Skeletal muscle cell (primary cell): Measurements from ENCODE around the gene COMMD9.
A peak's percentile ranks its signal among the peaks of the same experiment; 100 is the strongest.
"Not testable (repeated sequence)": the region's sequence is repeated elsewhere in the genome, so short reads cannot be mapped to it uniquely, and the experiment has no call there.

Source experiments
- DNase-seq: peaks from one replicate; pipeline ENCODE4 v3.0.0-alpha.2; 2010; ENCODE audit warnings: low read depth
- H3K4me3 ChIP-seq: 2 replicates; pipeline ENCODE4 v1.5.1; 2011; ENCODE audit warnings: low read depth, mild to moderate bottlenecking, control low read depth, low read length, moderate library complexity

The COMMD9 gene

DNA sequence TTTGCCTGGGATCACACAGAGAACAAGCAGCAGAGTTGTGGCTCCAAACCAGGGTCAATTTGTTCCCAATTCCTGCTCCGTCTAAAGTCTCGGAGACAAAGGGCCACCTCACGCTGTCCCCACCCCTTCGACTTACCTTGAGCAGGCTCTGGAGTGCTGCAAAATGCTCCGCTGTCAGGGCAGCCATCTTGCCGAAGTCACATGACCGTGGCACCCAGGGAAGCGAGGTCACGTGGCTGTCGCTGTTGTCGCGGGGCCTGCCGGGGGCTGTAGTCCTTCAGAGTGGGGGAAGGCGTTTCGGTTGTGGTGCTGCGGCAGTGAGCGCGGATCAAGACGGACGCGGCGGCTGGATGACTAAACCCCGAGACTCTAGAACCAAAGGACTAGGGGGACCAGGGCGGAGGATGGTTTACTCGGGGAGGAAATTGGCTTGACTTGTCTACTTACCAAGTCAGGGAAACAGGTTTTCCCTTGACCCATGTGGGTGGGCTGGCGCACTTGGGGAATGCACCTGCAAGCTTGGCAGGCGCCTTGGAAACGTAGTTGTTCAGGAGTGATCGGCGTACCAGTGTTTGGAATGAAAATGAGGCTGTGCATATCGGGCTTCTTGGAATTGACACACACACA lies at the start of gene COMMD9:
Gene COMMD9 (minus strand): TSS at position 199 of the 627 bp plus-strand sequence. CDS start 12 bp downstream, at position 187.
- peak within 1 kb of the TSS; percentile 65 for H3K4me3 ChIP-seq
- DNase-seq = peak; percentile 69

DNA sequence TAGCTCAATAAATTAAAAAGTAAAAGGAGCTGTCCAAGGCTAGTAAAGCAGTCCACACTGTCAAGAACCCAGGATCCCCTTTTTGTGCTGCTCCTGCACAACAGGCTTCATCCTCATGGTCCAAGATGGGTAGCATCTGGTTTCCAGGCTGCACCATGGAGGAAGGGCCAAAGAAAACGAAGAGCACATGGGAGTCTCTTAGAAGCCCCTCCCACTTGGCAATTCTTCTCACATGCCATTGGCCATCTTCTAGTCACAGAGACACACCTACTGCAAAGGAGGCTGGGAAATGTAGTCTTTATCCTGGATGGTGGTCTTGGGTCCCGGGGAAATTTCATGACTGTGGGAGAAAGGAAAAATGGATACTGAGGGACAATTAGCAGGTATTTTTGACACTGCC lies 44.7 kb upstream of the COMMD9 start:
- DNase-seq = no peak
- H3K4me3 ChIP-seq = no peak overlapping the region

DNA sequence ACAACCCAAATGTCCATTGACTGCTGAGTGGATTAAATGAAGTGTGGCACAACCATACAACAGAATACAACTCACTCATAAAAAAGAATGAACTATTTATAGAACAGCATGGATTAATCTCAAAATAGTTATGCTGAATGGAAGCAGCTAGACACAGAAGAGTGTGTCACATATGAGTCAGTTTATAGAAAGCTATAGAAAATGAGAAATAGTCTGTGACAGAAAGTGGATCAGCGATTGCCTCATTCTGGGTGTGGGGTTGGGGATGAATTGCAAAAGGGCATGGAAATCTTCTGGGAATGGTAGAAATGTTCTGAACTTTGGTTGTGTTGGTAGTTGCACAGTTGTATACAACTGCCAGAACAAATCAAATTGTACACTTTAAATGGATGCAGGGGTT lies 44.2 kb upstream of the COMMD9 start:
- peak; percentile 60 for DNase-seq
- no peak overlapping the region for H3K4me3 ChIP-seq

DNA sequence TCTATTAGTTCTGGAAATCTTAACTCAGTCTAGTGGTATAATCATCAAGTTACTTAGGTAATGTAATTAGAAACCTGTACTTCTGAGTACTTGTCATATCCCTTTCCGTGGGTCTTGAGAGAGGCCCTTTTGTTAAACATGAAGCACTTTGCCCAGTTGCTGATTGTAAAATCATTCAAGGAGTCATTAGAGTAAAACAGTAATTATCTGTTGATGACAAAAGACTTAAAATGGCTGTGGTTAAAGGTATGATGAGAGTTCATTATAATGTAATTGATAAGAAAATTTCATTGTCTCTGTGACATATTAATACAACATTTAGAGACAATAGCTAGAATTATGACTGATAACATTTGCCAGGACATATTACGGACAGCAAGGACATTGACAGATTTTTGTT lies 41.2 kb upstream of the COMMD9 start:
- H3K4me3 ChIP-seq = no peak overlapping the region
- no peak for DNase-seq

DNA sequence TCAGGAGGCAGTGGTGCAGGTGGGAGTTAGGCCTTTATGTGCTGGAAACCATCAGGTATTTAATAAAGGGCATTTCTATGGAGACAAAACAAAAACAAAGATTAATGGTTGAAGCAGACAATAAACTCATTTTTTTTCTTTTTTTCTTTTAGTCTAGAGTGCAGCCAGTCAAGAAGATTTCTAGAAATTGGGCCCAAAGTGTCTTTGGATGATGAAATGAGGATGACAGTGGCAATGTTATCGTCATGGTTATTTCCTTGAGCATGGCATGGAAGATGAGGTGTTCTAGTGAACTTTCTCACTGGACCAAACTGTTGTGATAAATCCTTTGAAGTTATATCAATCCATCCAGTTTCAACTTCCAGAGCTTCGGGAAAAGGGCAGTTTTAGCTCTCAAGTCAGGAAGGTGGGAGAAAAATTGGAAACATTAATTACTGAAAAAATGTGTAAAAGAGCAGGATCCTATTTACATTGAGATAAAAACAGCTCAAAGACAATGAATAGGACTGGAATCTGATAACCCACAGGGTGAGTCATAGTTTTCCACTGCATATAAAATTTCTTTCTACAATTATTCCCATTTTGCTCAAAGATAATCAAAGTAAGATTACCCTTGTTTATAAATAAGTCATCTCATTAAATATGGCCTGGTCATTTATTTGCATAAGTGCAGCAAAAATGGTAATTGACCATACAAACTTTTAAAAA lies 39.9 kb upstream of the COMMD9 start:
- no peak overlapping the region for H3K4me3 ChIP-seq
- no peak for DNase-seq

DNA sequence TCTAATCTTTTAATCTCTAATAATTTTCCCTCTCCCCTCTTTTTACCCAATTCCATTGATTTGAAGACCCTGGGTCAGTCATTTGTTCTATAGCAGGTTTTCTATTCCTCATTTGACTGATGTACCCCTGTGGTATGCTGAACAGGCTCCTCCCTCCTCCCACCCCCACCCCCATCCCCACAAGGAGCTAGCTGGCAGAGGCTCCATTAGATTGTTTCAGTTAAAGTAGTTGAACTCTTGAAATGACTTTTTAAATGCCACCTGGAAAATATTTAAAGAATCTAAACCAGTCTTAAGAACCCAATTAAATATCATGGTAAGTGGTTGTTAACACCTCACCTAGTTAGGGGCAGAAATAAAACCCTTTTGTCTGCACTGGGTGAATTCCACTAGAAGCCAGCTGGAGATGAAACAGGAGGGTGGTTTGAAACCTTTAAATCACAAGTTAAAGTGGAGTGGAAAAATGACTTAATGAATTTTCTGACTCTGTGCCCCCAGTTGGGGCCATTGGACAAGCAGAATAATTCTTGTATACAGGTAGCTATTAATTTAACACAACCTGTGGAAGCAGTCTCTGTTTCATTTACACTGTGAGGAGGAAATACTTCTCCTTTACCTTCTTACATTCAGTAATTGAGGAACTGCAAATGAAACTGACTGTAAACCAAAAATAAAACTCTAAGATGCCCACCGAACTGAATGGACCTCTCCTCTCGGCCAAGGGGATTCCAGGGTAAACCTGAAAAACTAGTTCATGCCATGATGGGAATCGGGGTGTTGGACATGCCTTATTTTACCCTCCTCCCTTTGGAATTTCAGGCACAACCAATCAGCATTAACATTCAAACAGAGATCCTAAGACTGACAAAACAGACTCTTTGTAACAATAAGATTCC lies 37.5 kb upstream of the COMMD9 start:
- DNase-seq = no peak
- H3K4me3 ChIP-seq = no peak overlapping the region

DNA sequence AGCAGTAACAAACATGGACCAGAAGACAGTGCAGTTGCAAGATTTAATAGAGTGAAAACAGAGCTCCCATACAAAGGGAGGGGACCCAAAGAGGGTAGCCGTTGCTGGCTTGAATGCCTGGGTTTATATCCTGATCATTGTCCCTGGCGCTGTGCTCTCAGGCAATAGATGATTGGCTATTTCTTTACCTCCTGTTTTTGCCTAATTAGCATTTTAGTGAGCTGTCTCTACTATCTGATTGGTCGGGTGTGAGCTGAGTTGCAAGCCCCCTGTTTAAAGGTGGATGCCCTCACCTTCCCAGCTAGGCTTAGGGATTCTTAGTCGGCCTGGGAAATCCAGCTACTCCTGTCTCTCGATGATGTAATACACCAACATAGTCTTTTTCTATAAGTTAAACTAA lies 36.2 kb upstream of the COMMD9 start:
- not testable (repeated sequence) for H3K4me3 ChIP-seq

DNA sequence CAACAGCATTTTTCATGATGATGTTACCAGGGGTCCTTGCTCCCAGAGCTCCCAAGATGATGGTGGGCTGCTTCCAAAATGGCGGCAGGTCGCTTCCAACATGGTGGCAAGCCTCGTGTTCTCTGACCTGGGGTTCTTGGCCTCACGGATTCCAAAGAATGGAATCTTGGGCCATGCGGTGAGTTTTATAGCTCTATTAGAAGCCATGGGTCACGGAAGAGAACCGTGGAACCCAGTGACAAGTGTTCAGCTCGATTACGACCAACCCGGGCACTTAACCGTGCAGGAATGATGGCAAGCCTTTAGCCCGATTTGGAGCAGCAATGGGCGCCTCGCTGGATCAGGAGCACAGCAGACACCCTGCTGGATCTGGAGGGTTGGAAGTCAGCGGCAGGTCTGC lies 35.7 kb upstream of the COMMD9 start:
- not testable (repeated sequence) for DNase-seq, H3K4me3 ChIP-seq

More for the DNA sequence above, 36.2 kb upstream of the COMMD9 start:
- not testable (repeated sequence) for DNase-seq

DNA sequence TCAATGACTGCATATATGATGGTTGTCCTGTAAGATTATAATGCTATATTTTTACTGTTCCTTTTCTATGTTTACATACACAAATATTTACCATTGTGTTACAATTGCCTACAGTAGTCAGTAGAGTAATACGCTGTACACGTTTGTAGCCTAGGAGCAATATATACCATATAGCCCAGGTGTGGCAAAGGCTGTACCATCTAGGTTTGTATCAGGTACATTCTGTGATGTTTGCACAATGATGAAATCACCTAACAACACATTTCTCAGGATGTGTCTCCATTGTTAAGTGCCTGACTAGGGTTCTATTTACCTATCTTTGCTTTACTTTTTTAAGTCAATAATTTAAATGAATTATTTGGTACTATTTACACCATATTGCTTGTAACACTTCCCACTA lies 28.8 kb upstream of the COMMD9 start:
- H3K4me3 ChIP-seq = no peak overlapping the region
- no peak for DNase-seq

DNA sequence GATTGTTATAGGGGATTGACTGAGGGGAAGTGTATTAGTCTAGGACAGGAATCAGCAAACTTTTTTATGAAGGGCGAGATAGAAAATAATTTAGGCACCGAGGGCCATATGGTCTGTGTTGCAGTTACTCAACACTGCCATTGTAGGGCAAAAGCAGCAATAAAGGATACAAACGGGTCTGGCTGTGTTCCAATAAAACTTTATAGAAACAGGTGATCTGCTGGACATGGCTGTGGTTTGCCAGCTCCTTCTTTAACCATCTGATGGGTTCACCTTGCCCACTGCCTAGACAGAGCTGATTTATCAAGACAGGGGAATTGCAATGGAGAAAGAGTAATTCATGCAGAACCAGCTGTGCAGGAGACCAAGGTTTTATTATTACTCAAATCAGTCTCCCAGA lies 26.8 kb upstream of the COMMD9 start:
- H3K4me3 ChIP-seq = no peak overlapping the region
- no peak for DNase-seq

DNA sequence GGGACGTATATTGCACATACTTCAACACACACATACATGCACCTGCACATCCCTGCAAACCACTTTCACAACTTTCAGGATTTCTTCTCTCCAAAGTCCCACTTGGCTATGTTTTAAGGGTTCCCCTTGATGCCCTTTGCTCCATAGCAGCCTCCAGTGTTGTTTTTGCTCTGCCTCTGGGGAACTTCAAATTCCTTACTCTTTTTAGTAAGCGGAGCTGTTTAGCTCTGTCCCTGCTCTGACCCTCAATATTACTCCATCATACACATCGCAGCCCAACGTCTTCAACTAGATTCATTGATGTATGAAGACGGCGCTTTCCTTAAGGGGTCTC lies 25.2 kb upstream of the COMMD9 start:
- DNase-seq = no peak
- H3K4me3 ChIP-seq = no peak overlapping the region

DNA sequence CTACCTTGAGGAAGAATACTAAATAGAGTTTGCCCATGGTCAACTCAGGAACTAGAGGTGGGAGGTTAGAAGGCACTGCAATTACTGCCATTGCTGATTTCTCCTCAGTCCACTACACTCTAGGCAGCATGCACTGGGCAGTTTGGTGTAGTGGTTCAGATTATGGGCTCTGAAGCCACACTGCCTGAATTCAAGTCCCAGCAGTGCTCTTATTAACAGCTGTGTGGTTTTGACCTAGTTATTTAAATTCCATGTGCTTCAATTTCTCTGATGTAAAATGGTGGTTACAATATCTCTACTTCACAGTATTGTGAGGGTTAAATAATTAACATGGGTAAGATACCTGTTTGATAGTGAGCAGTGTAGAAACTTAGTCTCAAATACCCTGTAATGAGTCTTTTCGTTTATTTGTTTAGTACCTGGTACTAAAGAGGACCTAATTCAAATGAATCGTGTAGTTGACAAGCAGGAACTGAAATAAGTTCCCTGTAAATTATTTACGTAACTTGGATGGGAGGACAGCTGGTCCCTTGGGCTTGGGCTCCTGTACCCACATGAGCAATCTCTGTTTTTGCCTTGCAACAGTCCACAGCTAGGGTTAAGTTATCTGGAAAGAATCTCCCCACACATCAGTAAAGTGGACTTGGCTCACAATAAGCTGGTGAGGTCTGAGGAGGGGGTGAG lies 24.7 kb upstream of the COMMD9 start:
- no peak overlapping the region for H3K4me3 ChIP-seq
- DNase-seq = no peak

DNA sequence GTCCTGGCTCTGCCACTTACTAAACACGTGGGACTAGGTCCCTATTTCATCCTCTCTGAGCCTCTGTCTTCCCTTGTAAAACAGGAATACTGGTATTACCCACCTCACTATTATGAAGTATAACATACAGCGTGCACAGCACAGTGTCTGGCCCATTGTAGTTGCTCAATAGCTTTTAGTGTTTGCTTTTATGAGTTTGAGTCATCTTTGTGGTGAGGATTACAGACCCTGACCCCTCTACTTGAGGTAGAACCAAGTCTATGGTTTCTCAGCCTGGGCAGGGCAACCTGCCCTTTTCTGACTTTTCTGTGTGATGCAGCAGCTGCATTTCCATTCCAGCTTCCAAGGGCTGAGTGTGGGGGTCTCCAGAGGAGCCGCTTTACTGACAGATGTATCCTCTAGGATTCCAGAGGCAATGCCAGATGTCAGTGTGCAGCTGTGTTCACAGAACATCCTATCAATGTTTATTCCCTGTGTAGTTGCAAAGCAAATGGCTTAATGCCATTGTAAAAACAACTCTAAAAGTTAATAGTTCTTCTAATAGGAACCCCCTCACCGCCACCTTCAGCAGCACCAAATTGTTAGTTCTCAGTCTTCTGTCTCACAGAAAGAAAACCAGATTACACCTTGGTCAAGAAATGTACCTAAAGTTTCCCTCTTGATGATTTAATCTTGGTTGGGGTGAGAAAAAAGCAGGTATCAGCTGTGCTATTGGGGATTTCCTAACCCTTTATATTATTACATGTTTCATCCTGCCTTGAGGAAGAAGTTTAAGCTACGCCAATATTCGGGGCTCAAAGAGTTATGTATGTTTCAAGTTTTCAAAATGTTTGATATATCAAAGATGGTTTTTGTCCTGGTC lies 23.6 kb upstream of the COMMD9 start:
- DNase-seq = peak; percentile 87
- no peak overlapping the region for H3K4me3 ChIP-seq

DNA sequence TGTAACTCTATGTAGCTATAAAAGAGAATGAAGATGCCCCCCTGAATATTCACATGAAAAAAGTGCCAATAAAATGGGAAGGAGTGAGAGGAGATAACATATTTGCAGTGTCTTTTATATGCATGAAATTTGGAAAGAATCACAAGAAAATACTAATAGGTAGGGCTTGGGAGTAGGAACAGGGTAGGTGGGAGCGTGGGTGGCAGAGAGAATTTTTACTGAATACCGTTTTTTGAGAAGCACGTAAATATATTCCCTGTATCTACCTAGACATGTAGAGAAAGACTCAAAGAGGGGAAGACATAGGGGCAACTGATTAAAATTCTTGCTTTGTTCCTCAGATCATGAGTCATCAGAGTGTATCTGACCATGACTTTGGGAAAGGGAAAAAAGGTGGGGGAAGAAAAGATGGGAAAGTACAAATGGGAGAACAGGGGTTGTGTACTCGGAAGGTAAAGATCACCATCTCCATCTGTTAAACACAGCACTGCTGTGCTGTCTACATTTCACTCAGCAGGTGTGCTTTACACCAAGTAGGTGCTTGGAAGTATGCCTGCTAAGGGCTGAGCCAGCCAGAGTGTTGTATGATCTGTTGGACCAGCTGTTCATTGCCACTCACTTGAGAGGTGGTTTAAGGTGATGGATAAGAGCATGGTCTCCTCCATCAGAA lies 22.8 kb upstream of the COMMD9 start:
- no peak for DNase-seq
- H3K4me3 ChIP-seq = no peak overlapping the region

DNA sequence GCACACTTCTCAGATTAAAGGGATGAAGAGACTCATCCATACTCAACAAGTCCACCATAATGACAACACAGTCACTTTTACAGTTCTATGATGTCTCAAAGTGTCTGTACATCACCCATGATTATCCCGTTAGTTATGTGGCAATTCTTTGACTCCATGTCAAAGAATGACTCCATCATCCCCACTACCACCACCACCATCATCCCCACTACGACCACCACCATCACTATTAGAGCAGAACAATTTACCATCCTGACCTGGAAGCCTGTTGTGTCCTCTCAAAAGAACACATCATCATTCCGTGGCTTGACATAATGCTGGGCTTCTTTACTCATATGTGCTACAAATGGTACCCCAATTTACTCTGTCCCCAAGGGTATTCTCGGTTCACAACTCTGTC lies 20.6 kb upstream of the COMMD9 start:
- DNase-seq = no peak
- H3K4me3 ChIP-seq = no peak overlapping the region

DNA sequence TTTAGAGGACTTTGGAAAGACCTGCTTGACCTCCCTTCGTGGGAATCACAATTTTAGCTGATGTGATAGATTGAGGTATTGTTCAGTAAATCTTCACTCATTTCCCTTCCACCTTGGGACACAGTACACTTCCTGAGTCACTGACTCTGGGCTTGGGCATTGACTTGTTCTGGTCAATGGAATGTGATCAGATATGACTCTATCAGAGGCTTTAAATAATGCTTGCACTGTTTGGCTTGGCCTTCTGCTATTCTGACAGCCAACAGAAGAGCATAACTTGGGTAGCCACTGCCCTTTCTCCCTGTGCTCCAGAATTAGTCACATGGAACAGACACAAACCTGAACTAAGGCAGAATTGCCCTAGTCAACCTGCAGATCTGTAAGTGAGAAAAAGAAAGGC lies 19.4 kb upstream of the COMMD9 start:
- no peak overlapping the region for H3K4me3 ChIP-seq
- no peak for DNase-seq

DNA sequence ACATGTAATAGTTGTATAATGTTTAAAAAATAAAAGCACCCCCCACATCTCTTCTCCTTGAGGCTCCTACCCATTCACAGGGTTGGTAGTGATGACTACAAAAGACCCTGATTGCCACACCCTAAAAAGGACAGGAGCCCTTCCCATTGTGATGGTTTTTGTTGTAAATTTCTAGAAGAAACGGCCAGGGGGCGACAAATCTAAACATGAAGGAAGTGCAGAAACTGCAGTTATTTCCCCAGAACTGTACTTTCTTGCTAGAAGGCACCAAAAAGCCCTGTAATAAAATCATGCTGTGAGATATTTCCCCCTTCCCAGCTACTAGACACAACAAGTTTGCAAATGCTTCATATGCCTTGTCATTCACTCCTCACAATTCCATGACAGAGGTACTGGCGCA lies 17.7 kb upstream of the COMMD9 start:
- no peak for DNase-seq
- H3K4me3 ChIP-seq = no peak overlapping the region

DNA sequence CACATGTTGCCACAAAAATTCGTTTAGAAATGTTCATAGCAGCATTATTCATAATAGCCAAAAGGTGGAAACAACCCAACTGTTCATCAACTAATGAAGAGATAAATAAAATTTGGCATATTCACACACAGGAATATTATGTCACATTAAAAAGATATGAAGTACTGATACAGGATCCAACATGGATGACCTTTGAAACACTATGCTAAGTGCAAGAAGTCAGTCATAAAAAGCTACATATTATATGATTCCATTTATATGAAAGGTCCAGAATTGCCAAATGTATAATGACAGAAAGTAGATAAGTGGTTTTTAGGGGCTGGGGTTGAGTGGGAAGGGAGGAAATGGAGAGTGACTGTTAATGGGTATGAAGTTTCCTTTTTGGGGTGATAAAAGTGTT lies 15.8 kb upstream of the COMMD9 start:
- DNase-seq = no peak
- no peak overlapping the region for H3K4me3 ChIP-seq

DNA sequence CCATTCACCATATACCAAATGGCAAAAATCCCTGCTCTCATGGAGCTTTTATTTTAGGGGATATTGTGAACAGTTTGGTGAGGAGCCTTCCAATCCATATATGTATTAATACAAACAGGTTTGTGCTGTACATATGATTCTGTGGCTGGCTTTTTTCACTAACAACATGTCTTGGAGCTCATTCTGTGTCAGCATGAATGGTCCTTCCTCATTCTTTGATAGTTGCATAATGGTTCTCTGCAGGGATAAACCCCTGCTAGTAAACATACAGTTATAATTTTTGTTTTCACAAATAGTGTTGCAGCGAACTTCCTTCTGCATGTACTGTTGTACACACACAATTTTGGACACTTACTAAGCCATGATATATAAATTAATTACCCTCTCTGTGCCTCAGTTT lies 15.1 kb upstream of the COMMD9 start:
- no peak for DNase-seq
- no peak overlapping the region for H3K4me3 ChIP-seq
